ENCODE results near the gene NKAIN1. TPM values are rescaled to one million over a fixed set of nuclear protein-coding genes. Genes with fewer than 3 reads are reported as not detected.
A peak's percentile ranks its signal among the peaks of the same experiment; 100 is the strongest.

The NKAIN1 gene
- total RNA-seq, 3 donors from 2014 or later (not counting 1 experiment from before 2014, with no cell fraction given), result not detected

- no peak for TF ChIP-seq CTCF (IDR thresholded peaks at IDR 0.05)
- Mint-ChIP-seq H3K4me1 (peaks cover 12 to 15% of the 10 kb centered on the region in 2 donors), H3K27me3 (ENCODE audit: low read depth in 2 of 2) (no peaks in the 10 kb centered on the region), H3K9me3 (no peaks in the 10 kb centered on the region), H3K27ac (peak overlapping the region in 1 of 2 donors; percentile 3), H3K4me3 (no peak overlapping the region), H3K36me3 (peaks cover 28% of the 10 kb centered on the region)
- H3K9me3 ChIP-seq (ENCODE audit: control insufficient read depth, insufficient read depth, low read length), result no peaks in the 10 kb centered on the region
- H3K4me1 ChIP-seq (ENCODE audit: control insufficient read depth, insufficient read depth, low read length), result no peaks in the 10 kb centered on the region
- H3K4me3 ChIP-seq (ENCODE audit: low read length), result no peak overlapping the region
- intact Hi-C loops (cut with micrococcal nuclease), result no loop called here
- no peak for DNase-seq
- peaks cover 53% of the 10 kb centered on the region for H3K36me3 ChIP-seq (ENCODE audit: control insufficient read depth, insufficient read depth, low read length)
- H3K27me3 ChIP-seq (ENCODE audit: control insufficient read depth, insufficient read depth, low read length), result no peaks in the 10 kb centered on the region
- 96% methylated on average over 2 of the region's 2 CpGs for WGBS (ENCODE audit: insufficient coverage)
- H3K27ac ChIP-seq (ENCODE audit: low read length), result no peak overlapping the region
- ATAC-seq, result no peak
These were observed 33.9 kb upstream of the NKAIN1 start for GRCh38 chr1:31273619-31274018.

- Mint-ChIP-seq H3K4me3 (no peak overlapping the region), H3K27ac (no peak overlapping the region), H3K27me3 (ENCODE audit: low read depth in 2 of 2) (no peaks in the 10 kb centered on the region), H3K36me3 (peaks cover 24% of the 10 kb centered on the region), H3K9me3 (no peaks in the 10 kb centered on the region), H3K4me1 (peaks cover 11 to 13% of the 10 kb centered on the region in 2 donors)
- DNase-seq (no peak), ATAC-seq (no peak)
- H3K27me3 ChIP-seq (ENCODE audit: control insufficient read depth, insufficient read depth, low read length), result no peaks in the 10 kb centered on the region
- H3K4me1 ChIP-seq (ENCODE audit: control insufficient read depth, insufficient read depth, low read length), result no peaks in the 10 kb centered on the region
- intact Hi-C loops (cut with micrococcal nuclease), result no loop called here
- H3K4me3 ChIP-seq (ENCODE audit: low read length), result no peak overlapping the region
- H3K36me3 ChIP-seq (ENCODE audit: control insufficient read depth, insufficient read depth, low read length), result peaks cover 54% of the 10 kb centered on the region
- TF ChIP-seq CTCF (IDR thresholded peaks at IDR 0.05), result no peak
- WGBS (ENCODE audit: insufficient coverage), result 100% methylated on average over 2 of the region's 3 CpGs
- H3K9me3 ChIP-seq (ENCODE audit: control insufficient read depth, insufficient read depth, low read length), result no peaks in the 10 kb centered on the region
- H3K27ac ChIP-seq (ENCODE audit: low read length), result no peak overlapping the region
These were observed 32.7 kb upstream of the NKAIN1 start for GRCh38 chr1:31272369-31272768.

- WGBS (ENCODE audit: insufficient coverage), result 100% methylated on average over 2 of the region's 2 CpGs
- Mint-ChIP-seq H3K27me3 (ENCODE audit: low read depth in 2 of 2) (no peaks in the 10 kb centered on the region), H3K9me3 (no peaks in the 10 kb centered on the region), H3K36me3 (peaks cover 41% of the 10 kb centered on the region), H3K4me1 (no peaks in the 10 kb centered on the region), H3K27ac (no peak overlapping the region), H3K4me3 (no peak overlapping the region)
- intact Hi-C loops (cut with micrococcal nuclease), result no loop called here
- TF ChIP-seq CTCF (IDR thresholded peaks at IDR 0.05), result no peak
- ATAC-seq (no peak), DNase-seq (no peak)
- Histone ChIP-seq H3K36me3 (ENCODE audit: control insufficient read depth, insufficient read depth, low read length) (peaks cover 75% of the 10 kb centered on the region), H3K27me3 (ENCODE audit: control insufficient read depth, insufficient read depth, low read length) (no peaks in the 10 kb centered on the region), H3K9me3 (ENCODE audit: control insufficient read depth, insufficient read depth, low read length) (no peaks in the 10 kb centered on the region), H3K27ac (ENCODE audit: low read length) (no peak overlapping the region), H3K4me3 (ENCODE audit: low read length) (no peak overlapping the region), H3K4me1 (ENCODE audit: control insufficient read depth, insufficient read depth, low read length) (no peaks in the 10 kb centered on the region)
These were observed 26.9 kb upstream of the NKAIN1 start for GRCh38 chr1:31266547-31266946.

- H3K9me3 Mint-ChIP-seq, result no peaks in the 10 kb centered on the region
- intact Hi-C loops (cut with micrococcal nuclease), result no loop called here
These were observed 25.2 kb upstream of the NKAIN1 start for GRCh38 chr1:31264790-31265386.

More at GRCh38 chr1:31264790-31265386, 25.2 kb upstream of the NKAIN1 start:
- DNase-seq (no peak), ATAC-seq (no peak)
- 100% methylated on average over 1 of the region's 1 CpG for WGBS (ENCODE audit: insufficient coverage)
- H3K27ac Mint-ChIP-seq, result no peak overlapping the region
- Histone ChIP-seq H3K27ac (ENCODE audit: low read length) (no peak overlapping the region), H3K4me1 (ENCODE audit: control insufficient read depth, insufficient read depth, low read length) (no peaks in the 10 kb centered on the region), H3K36me3 (ENCODE audit: control insufficient read depth, insufficient read depth, low read length) (peaks cover 70% of the 10 kb centered on the region), H3K4me3 (ENCODE audit: low read length) (no peak overlapping the region), H3K9me3 (ENCODE audit: control insufficient read depth, insufficient read depth, low read length) (no peaks in the 10 kb centered on the region), H3K27me3 (ENCODE audit: control insufficient read depth, insufficient read depth, low read length) (no peaks in the 10 kb centered on the region)
- no peaks in the 10 kb centered on the region for H3K4me1 Mint-ChIP-seq
- H3K27me3 Mint-ChIP-seq (ENCODE audit: low read depth in 2 of 2), result no peaks in the 10 kb centered on the region
- peaks cover 30% of the 10 kb centered on the region for H3K36me3 Mint-ChIP-seq
- TF ChIP-seq CTCF (IDR thresholded peaks at IDR 0.05), result no peak
- no peak overlapping the region for H3K4me3 Mint-ChIP-seq
